ENCODE measurements around the gene GPR162. TPM values are rescaled to one million over a fixed set of nuclear protein-coding genes. Genes with fewer than 3 reads are reported as not detected.

GPR162 gene
- total and polyA plus RNA-seq, 10 of the 15 experiments (the other 5 are each of a cell fraction or from before 2014, with no cell fraction given) = not detected

DNA sequence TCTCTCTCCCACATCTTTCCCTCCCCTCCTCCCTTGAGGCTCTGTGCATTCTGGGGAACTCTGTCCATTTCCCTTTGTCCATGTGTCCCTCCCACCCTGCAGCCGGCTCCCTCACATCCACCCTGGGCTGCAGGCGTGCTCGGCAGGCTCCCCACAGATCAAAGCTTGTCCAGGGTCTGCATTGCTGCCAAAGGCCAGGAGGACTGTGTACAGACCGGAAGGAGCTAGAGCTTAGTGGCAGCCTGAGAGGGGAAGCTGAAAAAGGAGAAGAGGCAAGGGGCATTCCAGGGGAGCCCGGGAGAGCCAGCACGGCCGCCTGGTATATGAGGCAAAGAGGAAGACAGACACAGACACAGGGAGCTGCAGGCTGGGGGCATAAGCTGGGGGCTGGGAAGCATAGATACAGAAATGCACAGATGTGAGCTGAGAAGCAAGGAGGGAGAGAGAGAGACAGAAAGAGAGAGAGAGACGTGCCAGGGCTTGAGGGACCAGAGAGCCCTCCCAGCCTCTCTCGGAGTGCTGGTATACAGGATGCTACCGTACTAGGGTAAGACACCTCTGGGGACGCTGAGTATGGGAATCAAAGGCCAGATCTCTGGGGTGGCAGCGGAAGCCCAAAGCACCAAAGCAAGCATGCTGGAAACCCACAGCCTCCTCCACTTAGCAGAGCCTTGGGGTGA lies 29.0 kb upstream of the GPR162 start:
- peak; percentile 93 for ATAC-seq
- H3K27ac ChIP-seq (ENCODE audit: control insufficient read depth, insufficient read depth) = no peak overlapping the region
- ChIA-PET SMC1A (ENCODE audit: uncharacterized antibody, unreplicated experiment) (interaction anchor here (0.7 to 2.0 kb wide), 10 partner anchors 9 to 96 kb away, joined by 3 to 10 read pairs (median 4); partner anchors contain the start of genes GPR162 and MLF2), CTCF (interaction anchor here (0.8 to 2.3 kb wide), 16 partner anchors 12 to 253 kb away, joined by 3 to 19 read pairs (median 4); partner anchors contain the start of genes MLF2 and SPSB2), POLR2A (interaction anchor here (0.5 to 2.5 kb wide), 14 partner anchors 9 to 258 kb away, joined by 3 to 12 read pairs (median 4); partner anchors contain the start of genes CDCA3, GAPDH, MLF2 and PTMS), RAD21 (ENCODE audit: unreplicated experiment) (interaction anchor here (0.6 to 1.8 kb wide), 10 partner anchors 9 to 155 kb away, joined by 3 to 9 read pairs (median 4); partner anchors contain the start of genes CDCA3, COPS7A, MLF2 and PTMS)
- no peak overlapping the region for H3K4me3 ChIP-seq
- no peaks in the 10 kb centered on the region; a peak in 1 of 4 replicates for H3K27me3 ChIP-seq (replicated peaks in 1 of 2; ENCODE audit: control insufficient read depth in 2 of 2, insufficient read depth in 2 of 2, low read length in 1 of 2)
- FAIRE-seq = peak; percentile 65
- H3K4me2 ChIP-seq (ENCODE audit: control insufficient read depth, insufficient read depth) = peak overlapping the region; percentile 19; the same call in 1 of the 2 replicates
- H3K36me3 ChIP-seq (ENCODE audit: control insufficient read depth in 2 of 2, insufficient read depth in 2 of 2, low read length in 1 of 2) = no peaks in the 10 kb centered on the region
- in situ Hi-C loops (cut with MboI) (no loop called here), intact Hi-C loops (cut with micrococcal nuclease; ENCODE audit: unreplicated experiment) (no loop called here)
- no peaks in the 10 kb centered on the region for H4K20me1 ChIP-seq (ENCODE audit: control insufficient read depth, insufficient read depth)
- no peaks in the 10 kb centered on the region for H3K9me3 ChIP-seq (replicated peaks; ENCODE audit: control insufficient read depth, insufficient read depth, low read length)
- H3K79me2 ChIP-seq (ENCODE audit: control insufficient read depth, insufficient read depth, low read length) = no peaks in the 10 kb centered on the region
- peak overlapping the region; percentile 65 for H2AFZ ChIP-seq (ENCODE audit: control insufficient read depth, low read depth, low read length)
- BruUV-seq (replicated peaks) = no TSS peak
- WGBS (ENCODE audit: insufficient coverage, insufficient replicate concordance, low lambda C conversion rate, missing lambda C conversion rate) = 19% methylated on average over 12 of the region's 12 CpGs
- no peak for DNase-seq (ENCODE audit: low read depth, low spot score)
- H3K4me1 ChIP-seq (ENCODE audit: control insufficient read depth, insufficient read depth, low read length) = peaks cover 15% of the 10 kb centered on the region
- H3K9ac ChIP-seq (ENCODE audit: control insufficient read depth, insufficient read depth, low read length) = no peak overlapping the region
- no peak for TF ChIP-seq SREBF2 (IDR thresholded peaks at IDR 0.05; ENCODE audit: low read length)
- 0 out of 2 replicates have a peak, but pooled peaks have one; percentile 17 for TF ChIP-seq IKZF1 (conservative IDR thresholded peaks at IDR 0.05)
- TF ChIP-seq, protein P1, sequence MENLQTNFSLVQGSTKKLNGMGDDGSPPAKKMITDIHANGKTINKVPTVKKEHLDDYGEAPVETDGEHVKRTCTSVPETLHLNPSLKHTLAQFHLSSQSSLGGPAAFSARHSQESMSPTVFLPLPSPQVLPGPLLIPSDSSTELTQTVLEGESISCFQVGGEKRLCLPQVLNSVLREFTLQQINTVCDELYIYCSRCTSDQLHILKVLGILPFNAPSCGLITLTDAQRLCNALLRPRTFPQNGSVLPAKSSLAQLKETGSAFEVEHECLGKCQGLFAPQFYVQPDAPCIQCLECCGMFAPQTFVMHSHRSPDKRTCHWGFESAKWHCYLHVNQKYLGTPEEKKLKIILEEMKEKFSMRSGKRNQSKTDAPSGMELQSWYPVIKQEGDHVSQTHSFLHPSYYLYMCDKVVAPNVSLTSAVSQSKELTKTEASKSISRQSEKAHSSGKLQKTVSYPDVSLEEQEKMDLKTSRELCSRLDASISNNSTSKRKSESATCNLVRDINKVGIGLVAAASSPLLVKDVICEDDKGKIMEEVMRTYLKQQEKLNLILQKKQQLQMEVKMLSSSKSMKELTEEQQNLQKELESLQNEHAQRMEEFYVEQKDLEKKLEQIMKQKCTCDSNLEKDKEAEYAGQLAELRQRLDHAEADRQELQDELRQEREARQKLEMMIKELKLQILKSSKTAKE (IDR thresholded peaks at IDR 0.05; ENCODE audit: low read depth, poor library complexity, severe bottlenecking) = no peak
- TF ChIP-seq SPI1 (IDR thresholded peaks at IDR 0.05; ENCODE audit: borderline replicate concordance, insufficient read depth, low read depth, low read length) = peak; percentile 72; the same call in 1 of the 2 replicates
- peak; percentile 51; the same call in 1 of the 2 replicates for TF ChIP-seq ZNF687 (IDR thresholded peaks at IDR 0.05)
- no peak for TF ChIP-seq TCF7 (IDR thresholded peaks at IDR 0.05; ENCODE audit: borderline replicate concordance)
- no peak for TF ChIP-seq JUND (IDR thresholded peaks at IDR 0.05; ENCODE audit: low read depth, low read length)
- TF ChIP-seq RFX5 (IDR thresholded peaks at IDR 0.05; ENCODE audit: low read depth, low read length) = no peak
- TF ChIP-seq HCFC1 (IDR thresholded peaks at IDR 0.05; ENCODE audit: low read length) = no peak
- TF ChIP-seq MEF2A (IDR thresholded peaks at IDR 0.05; ENCODE audit: insufficient read depth, low read depth, low read length) = no peak
- TF ChIP-seq HDGF (IDR thresholded peaks at IDR 0.05) = peak; percentile 54; the same call in 1 of the 2 replicates
- TF ChIP-seq USF2 (IDR thresholded peaks at IDR 0.05; ENCODE audit: borderline replicate concordance, low read depth, low read length) = no peak
- no peak for TF ChIP-seq CEBPB (IDR thresholded peaks at IDR 0.05; ENCODE audit: borderline replicate concordance in 1 of 2, low read depth in 2 of 2, low read length in 2 of 2)

Data from GM12878 (cell line).